WTC11 (cell line): ENCODE results near the gene CD79A. TPM values are rescaled to one million over a fixed set of nuclear protein-coding genes. Genes with fewer than 3 reads are reported as not detected.
A peak's percentile ranks its signal among the peaks of the same experiment; 100 is the strongest.

Experiments used
- ATAC-seq: fragments of 200-7000 bp; cut with Tn5 transposase; 2 replicates; pipeline ENCODE4 v1.10.0; 2021; ENCODE audit warnings: mild to moderate bottlenecking, moderate library complexity
- CTCF ChIA-PET: fragments of 300-600 bp; sonication (Branson Sonifier 250); formaldehyde crosslinking; loops from one replicate; lab custom pipeline; 2021; ENCODE audit warnings: antibody characterized with exemption; lab: Charles Lee
- POLR2A ChIA-PET: fragments of 350-600 bp; sonication (Branson Sonifier 250); formaldehyde crosslinking; loops from one replicate; lab custom pipeline; 2021; ENCODE audit warnings: antibody characterized with exemption; lab: Charles Lee
- DNase-seq: peaks from one replicate; pipeline ENCODE4 v3.0.0; 2021; ENCODE audit warnings: low spot score
- H3K27ac Mint-ChIP-seq: 2 replicates; pipeline ENCODE4 v1.8.0; 2021; ENCODE audit warnings: mixed read lengths
- H3K27me3 Mint-ChIP-seq: 2 replicates; pipeline ENCODE4 v1.8.0; 2021; ENCODE audit warnings: low read depth, mild to moderate bottlenecking, moderate library complexity, mixed read lengths
- H3K36me3 Mint-ChIP-seq: 2 replicates; pipeline ENCODE4 v1.8.0; 2021; ENCODE audit warnings: mixed read lengths
- H3K4me1 Mint-ChIP-seq: 2 replicates; pipeline ENCODE4 v1.8.0; 2022; ENCODE audit warnings: mixed read lengths
- H3K4me3 Mint-ChIP-seq: 2 replicates; pipeline ENCODE4 v1.8.0; 2021; ENCODE audit warnings: mild to moderate bottlenecking, moderate library complexity, mixed read lengths
- H3K9me3 Mint-ChIP-seq: 2 replicates; pipeline ENCODE4 v1.8.0; 2021; ENCODE audit warnings: mixed read lengths
- ATF1 ChIP-seq: sonication (generic); formaldehyde crosslinking; IDR thresholded peaks from 2 replicates; pipeline ENCODE4 v1.8.1; 2023; ENCODE audit warnings: mild to moderate bottlenecking, moderate library complexity, missing genetic modification reagents
- CREM ChIP-seq: sonication (generic); formaldehyde crosslinking; IDR thresholded peaks from 2 replicates; pipeline ENCODE4 v1.8.1; 2022; ENCODE audit warnings: mild to moderate bottlenecking, missing genetic modification reagents, moderate library complexity
- EMX1 ChIP-seq: fragments of 250-450 bp; sonication (Bioruptor Pico); IDR thresholded peaks from 2 replicates; pipeline ENCODE4 v1.8.0; 2021; ENCODE audit warnings: mild to moderate bottlenecking
- ETV6 ChIP-seq: sonication (generic); formaldehyde crosslinking; IDR thresholded peaks from 2 replicates; pipeline ENCODE4 v1.8.1; 2022; ENCODE audit warnings: mild to moderate bottlenecking, missing genetic modification reagents
- GABPB1 ChIP-seq: sonication (generic); formaldehyde crosslinking; IDR thresholded peaks from 2 replicates; pipeline ENCODE4 v1.8.1; 2023; ENCODE audit warnings: mild to moderate bottlenecking, missing genetic modification reagents
- HMGA2 ChIP-seq: fragments of 250-450 bp; sonication (Bioruptor Pico); IDR thresholded peaks from 2 replicates; pipeline ENCODE4 v1.4.0; 2021; ENCODE audit warnings: mild to moderate bottlenecking, moderate library complexity
- JUN ChIP-seq: sonication (generic); formaldehyde crosslinking; IDR thresholded peaks from 2 replicates; pipeline ENCODE4 v1.8.0; 2023; ENCODE audit warnings: mild to moderate bottlenecking, missing genetic modification reagents
- KAT7 ChIP-seq: sonication (generic); formaldehyde crosslinking; IDR thresholded peaks from 2 replicates; pipeline ENCODE4 v1.8.1; 2023; ENCODE audit warnings: missing genetic modification reagents, mild to moderate bottlenecking, borderline replicate concordance
- NFE2L1 ChIP-seq: sonication (generic); formaldehyde crosslinking; IDR thresholded peaks from 2 replicates; pipeline ENCODE4 v1.8.1; 2023; ENCODE audit warnings: missing genetic modification reagents
- NR1H2 ChIP-seq: sonication (generic); formaldehyde crosslinking; IDR thresholded peaks from 2 replicates; pipeline ENCODE4 v1.9.0; 2021; ENCODE audit warnings: mild to moderate bottlenecking, moderate library complexity, missing genetic modification reagents
- OVOL2 ChIP-seq: fragments of 250-450 bp; sonication (Bioruptor Pico); IDR thresholded peaks from 2 replicates; pipeline ENCODE4 v1.9.0; 2021; ENCODE audit warnings: mild to moderate bottlenecking, borderline replicate concordance
- RELA ChIP-seq: sonication (generic); formaldehyde crosslinking; IDR thresholded peaks from 2 replicates; pipeline ENCODE4 v1.8.1; 2022; ENCODE audit warnings: missing genetic modification reagents, mild to moderate bottlenecking, borderline replicate concordance
- SOX15 ChIP-seq: fragments of 250-450 bp; sonication (Bioruptor Pico); IDR thresholded peaks from 2 replicates; pipeline ENCODE4 v1.9.0; 2021; ENCODE audit warnings: mild to moderate bottlenecking
- SP1 ChIP-seq: sonication (generic); formaldehyde crosslinking; conservative IDR thresholded peaks from 2 replicates; pipeline ENCODE4 v1.8.1; 2022; ENCODE audit warnings: missing genetic modification reagents
- ZNF232 ChIP-seq: sonication (generic); formaldehyde crosslinking; IDR thresholded peaks from 2 replicates; pipeline ENCODE4 v1.8.0; 2022; ENCODE audit warnings: mild to moderate bottlenecking, missing genetic modification reagents
- ZNF423 ChIP-seq: fragments of 250-450 bp; sonication (Bioruptor Pico); IDR thresholded peaks from 2 replicates; pipeline ENCODE4 v2.1.2; 2022; ENCODE audit warnings: mild to moderate bottlenecking, moderate library complexity
- ZNF671 ChIP-seq: fragments of 250-450 bp; sonication (Bioruptor Pico); IDR thresholded peaks from 2 replicates; pipeline ENCODE4 v1.8.0; 2021; ENCODE audit warnings: mild to moderate bottlenecking
- total RNA-seq: library from RNA; stranded (reverse); gene quantifications from 3 replicates; pipeline ENCODE4 v1.2.3, GENCODE V29; 2021
- TF ChIP-seq, protein P1 (sequence below): fragments of 250-450 bp; sonication (Bioruptor Pico); IDR thresholded peaks from 2 replicates; pipeline ENCODE4 v1.8.0; 2021; ENCODE audit warnings: mild to moderate bottlenecking
- TF ChIP-seq, protein P2 (sequence below): sonication (generic); formaldehyde crosslinking; IDR thresholded peaks from 2 replicates; pipeline ENCODE4 v1.8.0; 2023; ENCODE audit warnings: mild to moderate bottlenecking, missing genetic modification reagents
- TF ChIP-seq, protein P3 (sequence below): sonication (generic); formaldehyde crosslinking; IDR thresholded peaks from 2 replicates; pipeline ENCODE4 v1.8.1; 2022; ENCODE audit warnings: low read depth, missing genetic modification reagents, borderline replicate concordance
- TF ChIP-seq, protein P4 (sequence below): fragments of 250-450 bp; sonication (Bioruptor Pico); IDR thresholded peaks from 2 replicates; pipeline ENCODE4 v2.1.2; 2022; ENCODE audit warnings: mild to moderate bottlenecking, moderate library complexity
- TF ChIP-seq, protein P5 (sequence below): sonication (generic); formaldehyde crosslinking; IDR thresholded peaks from 2 replicates; pipeline ENCODE4 v1.8.0; 2023; ENCODE audit warnings: missing genetic modification reagents
- TF ChIP-seq, protein P6 (sequence below): sonication (generic); formaldehyde crosslinking; IDR thresholded peaks from 2 replicates; pipeline ENCODE4 v1.8.0; 2022; ENCODE audit warnings: mild to moderate bottlenecking, missing genetic modification reagents
- TF ChIP-seq, protein P7 (sequence below): sonication (generic); formaldehyde crosslinking; IDR thresholded peaks from 2 replicates; pipeline ENCODE4 v1.8.1; 2023; ENCODE audit warnings: mild to moderate bottlenecking, missing genetic modification reagents
- TF ChIP-seq, protein P8 (sequence below): sonication (generic); formaldehyde crosslinking; IDR thresholded peaks from 2 replicates; pipeline ENCODE4 v1.8.1; 2023; ENCODE audit warnings: mild to moderate bottlenecking, missing genetic modification reagents, moderate library complexity
- TF ChIP-seq, protein P9 (sequence below): sonication (generic); formaldehyde crosslinking; IDR thresholded peaks from 2 replicates; pipeline ENCODE4 v1.8.1; 2022; ENCODE audit warnings: low read depth, mild to moderate bottlenecking, moderate library complexity, missing genetic modification reagents, borderline replicate concordance

CD79A gene
- total RNA-seq, 1 experiment from 2014 or later = 0.42 TPM

DNA sequence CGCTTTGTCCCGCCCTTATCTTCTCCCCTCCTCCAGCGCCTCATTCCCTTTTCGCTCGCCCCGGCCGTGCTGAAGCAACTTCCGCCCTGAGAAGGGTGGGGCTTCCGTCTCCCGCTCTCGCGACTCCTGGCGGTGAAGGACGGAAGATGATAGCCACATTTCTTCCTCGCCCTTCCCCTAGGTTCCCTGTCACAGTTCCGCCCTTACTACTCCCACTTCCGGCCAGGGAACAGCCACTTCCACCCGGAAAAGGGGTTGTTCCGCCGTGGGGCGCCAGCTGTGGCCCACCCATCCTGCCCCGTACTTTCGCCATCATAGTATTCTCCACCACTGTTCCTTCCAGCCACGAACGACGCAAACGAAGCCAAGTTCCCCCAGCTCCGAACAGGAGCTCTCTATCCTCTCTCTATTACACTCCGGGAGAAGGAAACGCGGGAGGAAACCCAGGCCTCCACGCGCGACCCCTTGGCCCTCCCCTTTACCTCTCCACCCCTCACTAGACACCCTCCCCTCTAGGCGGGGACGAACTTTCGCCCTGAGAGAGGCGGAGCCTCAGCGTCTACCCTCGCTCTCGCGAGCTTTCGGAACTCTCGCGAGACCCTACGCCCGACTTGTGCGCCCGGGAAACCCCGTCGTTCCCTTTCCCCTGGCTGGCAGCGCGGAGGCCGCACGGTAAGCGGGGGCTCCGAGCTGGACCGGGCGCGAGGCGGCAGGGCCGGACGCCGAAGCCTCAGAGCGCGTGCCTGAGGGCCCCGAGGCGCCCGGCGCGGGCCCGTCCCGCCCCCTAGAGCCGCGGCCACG lies 17.3 kb upstream of the CD79A start, which contains the start of gene RPS19:
Gene RPS19 (plus strand): TSS at position 638 of the 801 bp plus-strand sequence. CDS start 520 bp downstream, outside the sequence.
- Mint-ChIP-seq H3K4me1 (peaks cover 43% of the 10 kb centered on the region), H3K27me3 (peaks cover 13% of the 10 kb centered on the region), H3K27ac (peak within 1 kb of the TSS; percentile 99), H3K36me3 (peaks cover 43% of the 10 kb centered on the region), H3K9me3 (no peaks in the 10 kb centered on the region), H3K4me3 (peak within 1 kb of the TSS; percentile 94)
- DNase-seq = peak; percentile 98
- POLR2A ChIA-PET = interaction anchor here (0.6 to 2.7 kb wide), 8 partner anchors 9 to 176 kb away, joined by 3 to 30 read pairs (median 4); no protein-coding TSS in a partner anchor
- ATAC-seq = peak; percentile 89
- CTCF ChIA-PET = interaction anchor here (0.6 to 2.1 kb wide), 31 partner anchors 9 to 507 kb away, joined by 3 to 14 read pairs (median 4); partner anchors contain the start of genes DMRTC2, LYPD4 and RABAC1
- TF ChIP-seq, protein P1, sequence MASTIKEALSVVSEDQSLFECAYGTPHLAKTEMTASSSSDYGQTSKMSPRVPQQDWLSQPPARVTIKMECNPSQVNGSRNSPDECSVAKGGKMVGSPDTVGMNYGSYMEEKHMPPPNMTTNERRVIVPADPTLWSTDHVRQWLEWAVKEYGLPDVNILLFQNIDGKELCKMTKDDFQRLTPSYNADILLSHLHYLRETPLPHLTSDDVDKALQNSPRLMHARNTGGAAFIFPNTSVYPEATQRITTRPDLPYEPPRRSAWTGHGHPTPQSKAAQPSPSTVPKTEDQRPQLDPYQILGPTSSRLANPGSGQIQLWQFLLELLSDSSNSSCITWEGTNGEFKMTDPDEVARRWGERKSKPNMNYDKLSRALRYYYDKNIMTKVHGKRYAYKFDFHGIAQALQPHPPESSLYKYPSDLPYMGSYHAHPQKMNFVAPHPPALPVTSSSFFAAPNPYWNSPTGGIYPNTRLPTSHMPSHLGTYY (CRISPR knock-in tag) = 0 out of 2 replicates have a peak, but pooled peaks have one; percentile 48
- TF ChIP-seq, protein P2, sequence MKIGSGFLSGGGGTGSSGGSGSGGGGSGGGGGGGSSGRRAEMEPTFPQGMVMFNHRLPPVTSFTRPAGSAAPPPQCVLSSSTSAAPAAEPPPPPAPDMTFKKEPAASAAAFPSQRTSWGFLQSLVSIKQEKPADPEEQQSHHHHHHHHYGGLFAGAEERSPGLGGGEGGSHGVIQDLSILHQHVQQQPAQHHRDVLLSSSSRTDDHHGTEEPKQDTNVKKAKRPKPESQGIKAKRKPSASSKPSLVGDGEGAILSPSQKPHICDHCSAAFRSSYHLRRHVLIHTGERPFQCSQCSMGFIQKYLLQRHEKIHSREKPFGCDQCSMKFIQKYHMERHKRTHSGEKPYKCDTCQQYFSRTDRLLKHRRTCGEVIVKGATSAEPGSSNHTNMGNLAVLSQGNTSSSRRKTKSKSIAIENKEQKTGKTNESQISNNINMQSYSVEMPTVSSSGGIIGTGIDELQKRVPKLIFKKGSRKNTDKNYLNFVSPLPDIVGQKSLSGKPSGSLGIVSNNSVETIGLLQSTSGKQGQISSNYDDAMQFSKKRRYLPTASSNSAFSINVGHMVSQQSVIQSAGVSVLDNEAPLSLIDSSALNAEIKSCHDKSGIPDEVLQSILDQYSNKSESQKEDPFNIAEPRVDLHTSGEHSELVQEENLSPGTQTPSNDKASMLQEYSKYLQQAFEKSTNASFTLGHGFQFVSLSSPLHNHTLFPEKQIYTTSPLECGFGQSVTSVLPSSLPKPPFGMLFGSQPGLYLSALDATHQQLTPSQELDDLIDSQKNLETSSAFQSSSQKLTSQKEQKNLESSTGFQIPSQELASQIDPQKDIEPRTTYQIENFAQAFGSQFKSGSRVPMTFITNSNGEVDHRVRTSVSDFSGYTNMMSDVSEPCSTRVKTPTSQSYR = 0 out of 2 replicates have a peak, but pooled peaks have one; percentile 28
- TF ChIP-seq, protein P3, sequence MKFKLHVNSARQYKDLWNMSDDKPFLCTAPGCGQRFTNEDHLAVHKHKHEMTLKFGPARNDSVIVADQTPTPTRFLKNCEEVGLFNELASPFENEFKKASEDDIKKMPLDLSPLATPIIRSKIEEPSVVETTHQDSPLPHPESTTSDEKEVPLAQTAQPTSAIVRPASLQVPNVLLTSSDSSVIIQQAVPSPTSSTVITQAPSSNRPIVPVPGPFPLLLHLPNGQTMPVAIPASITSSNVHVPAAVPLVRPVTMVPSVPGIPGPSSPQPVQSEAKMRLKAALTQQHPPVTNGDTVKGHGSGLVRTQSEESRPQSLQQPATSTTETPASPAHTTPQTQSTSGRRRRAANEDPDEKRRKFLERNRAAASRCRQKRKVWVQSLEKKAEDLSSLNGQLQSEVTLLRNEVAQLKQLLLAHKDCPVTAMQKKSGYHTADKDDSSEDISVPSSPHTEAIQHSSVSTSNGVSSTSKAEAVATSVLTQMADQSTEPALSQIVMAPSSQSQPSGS (CRISPR knock-in tag) = no peak
- TF ChIP-seq, protein P4, sequence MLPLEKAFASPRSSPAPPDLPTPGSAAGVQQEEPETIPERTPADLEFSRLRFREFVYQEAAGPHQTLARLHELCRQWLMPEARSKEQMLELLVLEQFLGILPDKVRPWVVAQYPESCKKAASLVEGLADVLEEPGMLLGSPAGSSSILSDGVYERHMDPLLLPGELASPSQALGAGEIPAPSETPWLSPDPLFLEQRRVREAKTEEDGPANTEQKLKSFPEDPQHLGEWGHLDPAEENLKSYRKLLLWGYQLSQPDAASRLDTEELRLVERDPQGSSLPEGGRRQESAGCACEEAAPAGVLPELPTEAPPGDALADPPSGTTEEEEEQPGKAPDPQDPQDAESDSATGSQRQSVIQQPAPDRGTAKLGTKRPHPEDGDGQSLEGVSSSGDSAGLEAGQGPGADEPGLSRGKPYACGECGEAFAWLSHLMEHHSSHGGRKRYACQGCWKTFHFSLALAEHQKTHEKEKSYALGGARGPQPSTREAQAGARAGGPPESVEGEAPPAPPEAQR (CRISPR knock-in tag) = no peak
- TF ChIP-seq HMGA2 (CRISPR knock-in tag) = no peak; the same call in 1 of the 2 replicates
- TF ChIP-seq GABPB1 (CRISPR knock-in tag) = peak; percentile 78; the same call in 1 of the 2 replicates
- TF ChIP-seq ZNF423 = no peak
- no peak for TF ChIP-seq ATF1 (CRISPR knock-in tag)
- TF ChIP-seq CREM (CRISPR knock-in tag) = peak; percentile 46; the same call in 1 of the 2 replicates
- peak; percentile 100 for TF ChIP-seq ETV6
- no peak for TF ChIP-seq SOX15 (CRISPR knock-in tag)
- TF ChIP-seq, protein P5, sequence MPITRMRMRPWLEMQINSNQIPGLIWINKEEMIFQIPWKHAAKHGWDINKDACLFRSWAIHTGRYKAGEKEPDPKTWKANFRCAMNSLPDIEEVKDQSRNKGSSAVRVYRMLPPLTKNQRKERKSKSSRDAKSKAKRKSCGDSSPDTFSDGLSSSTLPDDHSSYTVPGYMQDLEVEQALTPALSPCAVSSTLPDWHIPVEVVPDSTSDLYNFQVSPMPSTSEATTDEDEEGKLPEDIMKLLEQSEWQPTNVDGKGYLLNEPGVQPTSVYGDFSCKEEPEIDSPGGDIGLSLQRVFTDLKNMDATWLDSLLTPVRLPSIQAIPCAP (CRISPR knock-in tag) = peak; percentile 75; the same call in 1 of the 2 replicates
- no peak; the same call in 1 of the 2 replicates for TF ChIP-seq OVOL2 (CRISPR knock-in tag)
- 0 out of 2 replicates have a peak, but pooled peaks have one; percentile 33 for TF ChIP-seq NFE2L1 (CRISPR knock-in tag)
- TF ChIP-seq NR1H2 (CRISPR knock-in tag) = no peak
- peak; percentile 100 for TF ChIP-seq SP1 (CRISPR knock-in tag)
- TF ChIP-seq KAT7 (CRISPR knock-in tag) = no peak
- peak; percentile 53 for TF ChIP-seq JUN (CRISPR knock-in tag)
- TF ChIP-seq, protein P6, sequence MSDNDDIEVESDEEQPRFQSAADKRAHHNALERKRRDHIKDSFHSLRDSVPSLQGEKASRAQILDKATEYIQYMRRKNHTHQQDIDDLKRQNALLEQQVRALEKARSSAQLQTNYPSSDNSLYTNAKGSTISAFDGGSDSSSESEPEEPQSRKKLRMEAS = peak; percentile 62
- peak; percentile 73; the same call in 1 of the 2 replicates for TF ChIP-seq ZNF232 (CRISPR knock-in tag)
- no peak; the same call in 1 of the 2 replicates for TF ChIP-seq EMX1 (CRISPR knock-in tag)
- TF ChIP-seq, protein P7, sequence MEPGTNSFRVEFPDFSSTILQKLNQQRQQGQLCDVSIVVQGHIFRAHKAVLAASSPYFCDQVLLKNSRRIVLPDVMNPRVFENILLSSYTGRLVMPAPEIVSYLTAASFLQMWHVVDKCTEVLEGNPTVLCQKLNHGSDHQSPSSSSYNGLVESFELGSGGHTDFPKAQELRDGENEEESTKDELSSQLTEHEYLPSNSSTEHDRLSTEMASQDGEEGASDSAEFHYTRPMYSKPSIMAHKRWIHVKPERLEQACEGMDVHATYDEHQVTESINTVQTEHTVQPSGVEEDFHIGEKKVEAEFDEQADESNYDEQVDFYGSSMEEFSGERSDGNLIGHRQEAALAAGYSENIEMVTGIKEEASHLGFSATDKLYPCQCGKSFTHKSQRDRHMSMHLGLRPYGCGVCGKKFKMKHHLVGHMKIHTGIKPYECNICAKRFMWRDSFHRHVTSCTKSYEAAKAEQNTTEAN = 0 out of 2 replicates have a peak, but pooled peaks have one; percentile 45
- no peak for TF ChIP-seq RELA (CRISPR knock-in tag)
- TF ChIP-seq, protein P8, sequence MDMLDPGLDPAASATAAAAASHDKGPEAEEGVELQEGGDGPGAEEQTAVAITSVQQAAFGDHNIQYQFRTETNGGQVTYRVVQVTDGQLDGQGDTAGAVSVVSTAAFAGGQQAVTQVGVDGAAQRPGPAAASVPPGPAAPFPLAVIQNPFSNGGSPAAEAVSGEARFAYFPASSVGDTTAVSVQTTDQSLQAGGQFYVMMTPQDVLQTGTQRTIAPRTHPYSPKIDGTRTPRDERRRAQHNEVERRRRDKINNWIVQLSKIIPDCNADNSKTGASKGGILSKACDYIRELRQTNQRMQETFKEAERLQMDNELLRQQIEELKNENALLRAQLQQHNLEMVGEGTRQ (CRISPR knock-in tag) = peak; percentile 10; the same call in 1 of the 2 replicates
- TF ChIP-seq, protein P9, sequence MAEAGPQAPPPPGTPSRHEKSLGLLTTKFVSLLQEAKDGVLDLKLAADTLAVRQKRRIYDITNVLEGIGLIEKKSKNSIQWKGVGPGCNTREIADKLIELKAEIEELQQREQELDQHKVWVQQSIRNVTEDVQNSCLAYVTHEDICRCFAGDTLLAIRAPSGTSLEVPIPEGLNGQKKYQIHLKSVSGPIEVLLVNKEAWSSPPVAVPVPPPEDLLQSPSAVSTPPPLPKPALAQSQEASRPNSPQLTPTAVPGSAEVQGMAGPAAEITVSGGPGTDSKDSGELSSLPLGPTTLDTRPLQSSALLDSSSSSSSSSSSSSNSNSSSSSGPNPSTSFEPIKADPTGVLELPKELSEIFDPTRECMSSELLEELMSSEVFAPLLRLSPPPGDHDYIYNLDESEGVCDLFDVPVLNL (CRISPR knock-in tag) = no peak
- no peak for TF ChIP-seq ZNF671 (CRISPR knock-in tag)
